Measurements from ENCODE around the gene CCSER1. TPM values are rescaled to one million over a fixed set of nuclear protein-coding genes. Genes with fewer than 3 reads are reported as not detected.

CCSER1 gene
- 1 to 10 TPM; 1.7 to 5.2 (median 2.7) TPM for polyA plus RNA-seq (ENCODE audit: insufficient read depth in 1 of 5, insufficient read length in 5 of 5, low replicate concordance in 1 of 5)
- long read RNA-seq, donor 1, partial matches to known transcripts: 1,820 of 1,820 reads
- long read RNA-seq, donor 1, other reads (novel, unspliced or antisense): 0 of 1,820 reads
- long read RNA-seq, donor 2, partial matches to known transcripts: 0 of 1 reads
- long read RNA-seq, donor 2, other reads (novel, unspliced or antisense): 0 of 1 reads
- long read RNA-seq, donor 3: 0 reads
- long read RNA-seq, donor 4: 0 reads
- long read RNA-seq, donor 5: 0 reads
- long read RNA-seq, donor 6: 0 reads
- long read RNA-seq, donor 7, partial matches to known transcripts: 532 of 532 reads
- long read RNA-seq, donor 7, other reads (novel, unspliced or antisense): 0 of 532 reads
- long read RNA-seq, donor 8: 0 reads

DNA sequence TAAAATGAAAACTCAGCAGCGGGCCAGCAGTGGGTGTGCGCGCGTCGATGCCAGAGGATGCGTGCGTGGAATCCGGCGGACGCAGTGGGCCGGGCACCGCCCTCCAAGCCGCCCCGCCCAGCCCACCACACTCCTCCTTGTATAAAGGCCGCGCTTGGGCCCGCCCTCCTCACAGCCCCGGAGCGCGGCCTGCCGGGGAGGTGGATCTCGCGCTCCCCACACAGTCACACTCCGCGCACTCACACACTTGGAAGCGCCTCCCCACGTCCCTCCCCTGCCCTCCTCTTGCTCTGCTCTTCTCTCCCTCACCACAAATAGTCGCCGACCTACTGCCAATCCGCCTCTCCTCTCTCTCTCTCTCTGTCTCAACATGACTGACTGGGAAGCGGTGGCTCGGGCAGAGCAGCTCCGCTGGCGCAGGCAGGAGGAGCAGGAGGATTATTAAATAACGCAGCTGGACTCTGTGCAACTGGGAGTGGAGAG is at the start of gene CCSER1:
Gene CCSER1 (plus strand): TSS at position 172 of the 483 bp plus-strand sequence.
- DNase-seq: peak; percentile 58 to 62

DNA sequence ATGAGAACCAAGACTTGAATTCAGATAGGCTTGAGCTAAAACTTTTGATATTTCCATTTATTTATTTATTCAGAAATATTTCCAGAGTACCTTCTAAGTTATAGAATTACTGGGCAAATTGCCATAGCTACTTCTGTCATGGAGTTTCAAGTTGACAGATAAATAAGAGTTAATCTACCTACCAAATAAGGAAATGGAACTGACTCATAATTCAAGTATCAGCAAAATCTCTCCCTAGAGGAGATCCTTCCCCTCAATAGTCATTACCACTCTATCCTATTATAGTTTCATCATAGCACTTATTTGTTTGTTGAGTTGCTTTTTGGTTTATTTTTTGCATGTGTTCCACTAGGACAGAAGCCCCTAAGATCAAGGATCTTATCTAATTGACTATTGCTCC is 48.8 kb upstream of the CCSER1 start:
- no peak for DNase-seq

DNA sequence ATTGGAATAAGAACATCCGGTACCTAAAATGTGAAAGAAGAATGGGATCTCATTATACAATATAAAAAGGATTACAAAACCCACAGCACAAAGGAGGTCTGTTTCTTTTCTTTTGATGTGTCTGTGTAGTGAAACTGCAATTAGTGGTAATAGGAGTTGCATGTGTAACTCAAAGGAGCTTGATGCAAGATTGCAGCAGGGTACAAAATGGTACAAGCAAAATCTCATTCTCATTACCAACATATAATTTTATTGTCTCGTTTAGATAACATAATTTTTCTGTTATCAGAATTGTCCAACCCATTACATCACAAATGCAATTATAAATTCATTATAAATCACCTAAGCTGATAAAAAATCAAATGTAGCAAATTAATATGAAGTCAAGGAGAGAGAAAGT is 47.1 kb upstream of the CCSER1 start:
- DNase-seq: no peak

DNA sequence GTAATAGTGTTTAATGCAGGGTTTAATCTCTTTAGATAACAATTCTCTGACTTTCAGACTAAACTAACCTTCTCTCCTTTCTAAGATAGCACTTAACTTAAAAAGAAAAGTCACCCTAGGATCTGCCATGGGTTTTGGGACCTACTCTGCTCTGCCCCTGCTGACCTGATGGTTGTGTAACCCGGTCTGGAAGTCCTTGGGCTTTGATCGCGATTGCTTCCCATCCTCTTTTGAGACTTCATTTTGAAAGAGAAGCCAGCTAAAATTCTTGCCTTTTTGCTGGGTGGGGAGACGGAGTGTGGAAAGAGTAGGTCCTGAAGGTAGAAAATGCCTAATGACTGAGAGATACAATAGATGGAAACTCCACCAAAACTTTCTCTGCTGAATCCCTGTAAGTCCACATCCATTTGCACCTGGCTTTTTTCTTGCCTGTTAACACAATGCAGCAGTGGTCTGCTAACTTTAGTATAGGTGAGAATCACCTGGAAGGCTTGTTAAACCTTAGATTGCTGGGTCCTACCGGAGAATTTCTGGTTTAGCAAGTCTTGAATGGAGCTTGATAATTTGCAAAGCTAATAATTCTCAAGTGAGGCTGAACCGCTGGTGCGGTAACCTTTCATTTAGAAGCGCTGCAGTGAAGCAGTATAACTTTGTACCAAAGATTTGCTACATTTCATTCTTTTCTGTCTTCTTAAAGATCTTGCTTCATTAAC is 45.6 kb upstream of the CCSER1 start:
- peak; percentile 9 to 10 for DNase-seq

DNA sequence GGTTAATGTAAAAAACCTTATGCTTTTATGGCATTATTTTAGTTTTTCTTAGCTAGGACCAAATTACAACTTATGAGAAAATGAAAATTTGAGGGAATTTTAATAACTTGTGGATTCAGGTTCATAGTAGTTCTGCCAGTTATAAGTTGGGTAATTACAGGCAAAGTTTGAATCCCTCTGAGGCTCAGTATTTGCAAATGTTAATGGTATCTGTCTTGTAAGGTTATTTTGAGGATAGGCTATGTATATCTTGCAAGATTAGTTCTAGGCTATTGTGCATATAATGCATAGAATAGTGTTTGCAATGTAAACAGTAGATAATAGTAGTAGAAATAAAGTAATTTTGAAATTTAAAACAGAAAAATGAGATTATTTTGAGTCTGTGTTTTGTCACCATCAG is 44.7 kb upstream of the CCSER1 start:
- DNase-seq: no peak

DNA sequence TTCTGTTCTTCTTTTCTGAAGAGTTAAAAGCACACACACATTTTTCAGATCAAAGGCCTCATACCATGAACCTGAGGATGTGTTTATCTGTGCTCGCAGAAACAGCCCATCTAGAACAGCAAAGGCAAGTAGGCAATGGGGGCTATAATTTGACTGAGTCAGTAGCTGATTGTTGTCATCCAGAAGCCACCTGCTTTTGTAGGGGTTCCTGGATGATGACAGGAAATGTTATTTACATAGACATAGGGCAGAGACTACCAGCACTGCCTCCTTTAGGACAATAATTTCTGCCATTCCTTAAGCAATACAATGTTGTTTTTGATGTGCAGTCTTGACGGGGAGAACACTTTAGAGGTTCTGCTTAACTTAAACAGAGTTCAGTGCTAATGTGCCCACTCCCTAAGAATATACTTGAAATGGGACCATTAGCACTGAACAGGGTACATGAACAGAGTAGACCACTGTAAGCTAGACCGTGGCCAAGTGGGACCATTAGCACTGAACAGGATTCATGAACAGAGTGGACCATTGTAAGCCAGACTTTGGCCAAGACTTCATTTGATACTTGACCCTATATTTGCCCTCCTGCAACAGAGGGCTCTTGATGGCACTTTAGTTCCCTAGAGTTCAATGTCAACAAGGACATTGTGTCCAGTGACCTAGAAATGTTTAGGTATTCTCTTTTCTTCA is 42.8 kb upstream of the CCSER1 start:
- DNase-seq: no peak

DNA sequence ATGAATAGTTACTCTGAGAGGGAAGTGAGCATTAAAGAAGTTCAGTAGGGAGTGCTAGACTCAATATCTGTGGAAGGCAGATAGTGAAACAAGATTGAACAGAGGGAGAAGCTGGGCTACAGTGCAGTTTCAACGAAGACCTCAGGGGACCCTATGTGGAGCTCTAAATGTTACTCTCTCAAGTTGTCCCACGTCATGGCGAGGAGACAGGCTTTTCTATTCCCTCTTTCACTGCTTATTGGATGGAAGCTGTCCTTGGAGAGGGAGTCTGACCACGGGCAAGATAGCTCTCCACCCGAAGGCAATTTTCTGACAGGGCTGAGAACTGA is 42.3 kb upstream of the CCSER1 start:
- DNase-seq: no peak

DNA sequence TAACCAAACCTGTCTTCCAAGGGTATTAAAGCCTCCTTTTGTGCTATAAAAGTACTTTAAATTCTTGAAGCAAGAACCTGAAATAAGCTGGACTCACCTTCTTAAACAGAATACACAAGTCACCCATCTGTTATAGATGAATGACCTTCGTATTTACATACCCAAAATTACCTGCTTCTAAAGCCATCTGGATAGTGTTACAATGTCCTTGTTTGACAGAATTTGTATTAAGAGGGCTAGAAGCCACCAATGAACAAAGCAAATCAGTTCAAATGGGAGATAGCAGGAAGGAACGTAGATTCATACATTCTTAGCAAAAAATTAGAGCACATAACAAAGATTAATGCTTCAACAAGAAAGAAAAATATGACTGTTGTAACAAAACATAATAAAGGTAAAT is 33.7 kb upstream of the CCSER1 start:
- no peak for DNase-seq

DNA sequence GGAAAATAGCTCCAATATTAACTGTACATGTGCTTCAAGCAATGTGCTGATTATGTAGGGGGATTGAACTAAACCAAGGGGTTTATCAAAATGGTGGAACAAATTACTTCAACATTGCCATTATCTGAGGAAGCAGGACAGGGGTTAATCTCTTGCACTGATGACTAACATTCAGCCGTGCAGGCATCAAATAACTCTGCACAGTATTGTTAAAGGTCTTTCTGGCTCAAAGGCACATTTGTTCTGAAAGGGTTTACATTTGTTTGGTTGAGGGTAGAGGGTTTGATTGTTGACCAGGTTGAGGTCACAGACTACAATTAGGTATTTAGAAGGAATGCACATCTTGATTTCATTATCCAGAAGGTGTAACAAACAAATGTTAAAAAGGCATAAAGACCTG is 32.2 kb upstream of the CCSER1 start:
- DNase-seq: no peak

DNA sequence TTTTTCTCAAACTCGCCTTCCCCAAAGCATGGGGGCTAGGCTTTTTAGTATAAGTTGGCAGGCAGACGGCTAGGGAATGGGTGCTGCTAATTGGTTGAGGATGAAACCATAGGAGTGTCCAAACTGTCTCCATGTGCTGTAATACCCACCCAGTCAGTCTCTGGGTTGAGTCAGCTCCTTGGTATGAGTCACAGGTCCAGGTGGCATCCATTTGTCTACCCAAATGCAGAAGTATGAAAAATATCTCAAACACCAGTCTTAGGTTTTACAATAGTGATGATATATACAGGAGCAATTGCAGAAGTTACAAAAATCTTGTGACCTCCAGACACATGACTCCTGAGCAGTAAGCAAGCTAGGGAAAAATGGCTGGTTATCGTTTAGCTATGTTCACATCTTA is 27.4 kb upstream of the CCSER1 start:
- DNase-seq: no peak

DNA sequence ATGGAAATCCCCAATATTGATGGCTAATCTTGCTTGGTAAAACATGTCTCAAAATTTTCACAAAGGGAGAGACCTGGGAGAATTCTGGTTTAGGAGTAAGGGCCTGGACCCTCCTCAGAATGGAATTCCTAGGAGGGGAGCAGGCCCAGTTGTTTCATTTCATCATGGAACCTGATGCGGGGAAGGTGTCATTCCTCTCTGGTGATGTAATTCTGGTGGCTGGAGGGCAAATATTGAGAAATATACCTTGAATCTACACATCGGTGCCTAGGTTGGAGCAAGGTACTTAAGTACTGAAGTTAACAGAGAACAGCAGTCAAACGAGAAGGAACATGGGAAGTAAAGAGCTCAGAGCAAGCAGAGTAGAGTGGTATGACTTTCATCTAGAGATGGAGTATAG is 23.2 kb upstream of the CCSER1 start:
- no peak for DNase-seq

DNA sequence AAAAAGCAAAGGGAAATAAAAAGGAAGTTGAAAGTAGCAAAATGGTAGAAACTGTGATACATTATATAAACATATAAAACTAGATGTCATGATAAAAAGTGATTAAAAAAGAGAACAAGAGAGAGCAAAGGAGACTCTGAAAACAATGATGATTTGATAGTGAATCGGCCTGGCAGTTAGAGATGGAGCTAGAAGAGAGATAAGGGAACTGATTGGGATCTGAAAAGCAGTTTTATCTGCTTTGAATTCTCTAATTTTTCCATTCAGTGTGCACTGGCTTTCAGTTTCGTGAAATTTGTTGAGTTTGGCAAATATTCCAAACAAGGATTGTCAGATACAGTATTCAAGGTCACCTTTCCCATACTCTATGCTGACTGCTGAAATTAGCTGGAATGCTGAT is 21.9 kb upstream of the CCSER1 start:
- no peak for DNase-seq

DNA sequence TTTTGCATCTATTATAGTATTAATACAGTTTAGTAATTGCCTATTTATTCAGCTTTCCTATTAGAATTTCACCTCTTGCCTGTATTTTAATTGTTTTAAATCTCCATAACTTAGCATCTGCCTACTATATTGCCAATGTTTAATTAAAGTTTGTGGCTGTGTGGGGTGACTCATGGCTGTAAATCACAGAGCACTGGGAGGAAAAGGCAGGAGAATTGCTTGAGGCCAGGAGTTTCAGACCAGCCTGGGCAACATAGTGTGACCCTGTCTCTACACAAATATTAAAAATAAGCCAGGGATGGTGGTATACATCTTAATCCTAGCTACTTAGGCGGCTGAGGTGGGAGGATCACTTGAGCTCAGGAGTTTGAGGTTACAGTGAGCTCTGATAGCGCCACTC is 14.5 kb upstream of the CCSER1 start:
- no peak for DNase-seq

DNA sequence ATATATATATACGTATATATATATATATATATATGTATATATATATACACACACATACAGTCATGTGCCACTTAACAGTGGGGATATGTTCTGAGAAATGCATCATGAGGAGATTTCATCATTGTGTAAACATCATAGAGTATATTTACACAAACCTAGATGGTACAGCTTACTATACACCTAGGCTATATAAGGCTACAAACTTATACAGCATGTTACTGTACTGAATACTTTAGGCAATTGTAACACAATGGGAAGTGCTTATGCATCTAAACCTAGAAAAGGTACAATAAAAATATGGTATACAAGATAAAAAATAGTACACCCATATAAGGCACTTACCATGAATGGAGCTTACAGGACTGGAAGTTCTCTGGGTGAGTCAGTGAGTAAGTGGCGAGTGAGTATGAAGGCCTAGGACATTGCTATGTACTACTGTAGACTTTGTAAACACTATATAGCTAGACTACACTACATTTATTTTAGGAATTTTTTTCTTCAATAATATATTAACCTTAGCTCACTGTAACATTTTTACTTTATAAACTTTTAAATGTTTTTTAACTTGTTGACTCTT is 13.2 kb upstream of the CCSER1 start:
- DNase-seq: no peak

DNA sequence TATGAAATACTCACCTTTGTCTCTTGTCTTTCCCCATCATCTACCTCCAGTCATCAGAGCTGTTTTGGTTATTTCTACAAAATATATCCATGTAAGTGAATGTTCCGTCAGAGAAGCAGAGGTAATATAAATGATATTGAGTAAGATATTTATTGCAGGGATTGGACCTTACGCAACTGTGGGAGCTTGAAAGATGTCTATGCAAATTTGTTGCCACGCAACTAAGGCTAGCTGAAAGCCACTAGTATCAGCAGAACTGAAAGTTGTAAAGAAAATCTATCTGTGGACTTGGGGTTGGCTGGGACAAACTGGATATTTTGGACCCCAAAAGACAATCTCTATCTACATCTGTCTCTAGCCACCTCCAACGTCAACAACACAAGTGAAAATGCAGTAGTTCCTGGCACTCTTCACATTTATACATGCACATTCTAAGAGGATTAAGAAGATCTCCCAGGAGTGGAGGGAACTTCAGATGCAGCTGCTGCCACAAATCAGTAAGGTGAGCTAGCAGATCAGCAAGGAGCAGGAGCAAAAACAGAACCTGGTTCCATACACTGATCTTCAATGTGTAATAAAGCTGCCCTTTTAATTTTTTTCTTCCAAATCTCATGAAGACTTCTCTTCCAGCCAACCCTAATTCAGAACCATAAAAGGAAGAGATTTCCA is 8.5 kb upstream of the CCSER1 start:
- no peak for DNase-seq

DNA sequence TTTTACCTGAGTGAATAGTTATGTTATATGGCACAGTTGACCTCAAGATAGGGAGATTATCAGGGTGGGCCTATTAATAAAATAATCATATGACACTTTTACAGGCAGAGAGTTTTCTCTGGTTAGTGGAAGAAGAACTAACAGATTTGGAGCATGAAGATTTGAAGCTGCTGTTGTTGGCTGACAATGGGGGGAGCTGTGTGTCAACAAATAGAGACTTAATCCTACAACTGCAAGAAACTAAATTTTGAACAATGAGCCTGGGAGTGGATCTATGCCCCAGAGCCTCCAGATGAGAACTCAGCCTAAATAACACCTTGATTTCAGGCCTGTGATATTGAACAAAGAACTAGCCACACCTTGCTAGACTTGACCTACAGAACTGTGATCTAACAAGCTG is 7.2 kb upstream of the CCSER1 start:
- DNase-seq: no peak

DNA sequence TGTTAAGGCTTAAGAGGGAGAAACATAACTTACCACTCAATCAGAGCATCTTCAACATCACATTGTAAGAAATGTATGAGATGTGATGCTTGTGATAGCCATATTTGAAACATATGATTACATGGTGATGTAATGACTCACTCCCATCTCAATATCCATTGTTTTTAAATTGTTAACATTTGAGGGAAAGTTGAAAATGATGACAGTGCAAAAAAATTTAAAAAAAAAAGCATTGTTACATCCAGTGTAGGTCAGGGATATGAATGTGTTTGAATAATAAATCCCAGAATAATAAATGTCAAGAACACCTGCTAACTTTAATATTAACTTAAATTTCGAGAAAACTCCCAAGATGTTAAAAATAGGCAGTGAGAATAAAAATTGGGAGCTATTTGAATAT is 6.4 kb upstream of the CCSER1 start:
- no peak for DNase-seq

DNA sequence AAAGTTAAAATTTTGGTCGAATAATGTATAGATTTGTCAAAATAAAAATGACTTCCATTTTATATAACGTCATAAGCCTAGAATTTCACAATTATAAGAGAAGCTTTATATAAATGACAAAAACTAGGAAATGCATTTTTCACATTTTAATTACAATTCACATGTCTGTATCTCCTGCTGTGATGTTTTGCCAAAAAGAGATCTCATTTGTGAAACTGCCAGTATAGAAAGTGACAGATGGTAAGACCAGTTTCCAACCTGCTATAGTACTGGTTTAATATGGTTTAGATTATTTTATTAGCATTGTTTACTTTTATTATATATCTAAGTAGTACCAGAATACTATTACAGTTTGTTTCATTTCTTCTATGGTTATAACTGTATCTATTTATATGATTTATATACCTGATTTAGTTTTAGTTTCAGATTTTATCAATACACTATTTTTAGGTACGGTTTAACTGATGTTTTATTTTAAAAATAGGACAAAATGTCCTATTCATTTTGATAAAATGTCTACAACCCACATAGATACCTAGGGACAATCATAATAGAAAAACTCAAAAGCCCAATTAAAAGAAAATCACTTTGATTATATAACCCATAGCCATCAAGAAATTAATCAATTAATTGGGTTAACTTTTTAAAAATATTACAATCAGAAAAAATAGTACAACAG is 5.4 kb upstream of the CCSER1 start:
- no peak for DNase-seq

DNA sequence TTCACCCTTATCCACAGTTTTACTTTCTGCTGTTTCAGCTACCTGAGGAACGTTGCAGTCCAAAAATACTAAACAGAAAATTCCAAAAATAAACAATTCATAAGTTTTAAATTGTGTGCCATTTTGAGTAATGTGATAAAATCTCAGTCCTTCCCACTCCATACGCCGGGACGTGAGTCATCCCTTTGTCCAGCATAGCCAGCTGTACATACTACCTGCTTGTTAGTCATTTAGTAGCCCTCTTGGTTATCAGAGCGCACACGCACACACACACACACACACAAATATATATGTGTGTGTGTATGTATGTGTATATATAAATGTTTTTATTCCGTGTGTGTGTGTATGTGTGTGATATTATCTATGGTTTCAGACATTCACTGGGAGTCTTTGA is 4.8 kb upstream of the CCSER1 start:
- no peak for DNase-seq

DNA sequence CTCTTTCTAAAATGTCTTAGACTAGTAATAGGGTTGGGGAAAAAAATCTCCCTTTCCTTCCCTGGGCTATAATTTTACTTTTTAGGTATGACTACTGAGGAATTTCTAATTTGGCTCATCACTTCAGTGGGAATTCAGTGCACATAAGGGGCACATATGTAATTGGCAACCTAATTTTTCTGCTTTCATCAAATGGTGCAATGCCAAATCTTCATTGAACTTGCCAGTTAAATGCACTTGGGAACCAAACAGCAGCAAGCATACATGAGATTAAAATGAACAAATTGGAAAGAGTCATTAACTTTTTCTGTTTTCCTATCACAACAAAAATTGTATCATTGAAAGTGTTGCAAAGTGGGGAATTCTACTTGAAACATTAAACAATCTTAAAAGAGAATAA is 2.9 kb upstream of the CCSER1 start:
- no peak for DNase-seq

DNA sequence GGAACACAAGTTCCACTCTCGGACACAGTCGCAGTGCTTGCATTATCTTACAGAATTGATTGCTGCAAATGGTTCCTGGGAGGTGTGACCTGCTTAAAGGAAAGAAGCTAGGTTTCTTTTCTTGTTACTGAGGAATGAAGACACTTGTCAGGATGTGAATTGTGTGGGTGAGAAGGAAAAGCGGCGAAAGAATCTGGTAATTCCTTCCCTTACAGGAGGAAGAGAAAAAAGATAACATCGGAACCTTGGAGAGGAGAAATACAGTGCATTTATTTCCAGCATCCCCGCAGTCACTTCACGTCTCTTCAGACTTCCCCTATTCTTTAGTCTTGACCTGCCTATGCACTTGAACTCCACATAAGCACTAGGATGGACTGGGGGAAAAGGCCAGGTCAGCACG is 389 bp upstream of the CCSER1 start:
- DNase-seq: no peak

Measured in right lung (tissue), 10 donors.